HL-60/S4 (cell line): ENCODE data around the gene KRT25.
"Not testable (repeated sequence)": the region's sequence is repeated elsewhere in the genome, so short reads cannot be mapped to it uniquely, and the experiment has no call there.

ENCODE experiments used
- in situ Hi-C: fragments of 300-500 bp; cut with MboI; formaldehyde crosslinking; loops from 2 replicates; pipeline ENCODE4 v1.14.3; 2022; ENCODE audit warnings: low sequenced_read_pairs

KRT25 gene

DNA sequence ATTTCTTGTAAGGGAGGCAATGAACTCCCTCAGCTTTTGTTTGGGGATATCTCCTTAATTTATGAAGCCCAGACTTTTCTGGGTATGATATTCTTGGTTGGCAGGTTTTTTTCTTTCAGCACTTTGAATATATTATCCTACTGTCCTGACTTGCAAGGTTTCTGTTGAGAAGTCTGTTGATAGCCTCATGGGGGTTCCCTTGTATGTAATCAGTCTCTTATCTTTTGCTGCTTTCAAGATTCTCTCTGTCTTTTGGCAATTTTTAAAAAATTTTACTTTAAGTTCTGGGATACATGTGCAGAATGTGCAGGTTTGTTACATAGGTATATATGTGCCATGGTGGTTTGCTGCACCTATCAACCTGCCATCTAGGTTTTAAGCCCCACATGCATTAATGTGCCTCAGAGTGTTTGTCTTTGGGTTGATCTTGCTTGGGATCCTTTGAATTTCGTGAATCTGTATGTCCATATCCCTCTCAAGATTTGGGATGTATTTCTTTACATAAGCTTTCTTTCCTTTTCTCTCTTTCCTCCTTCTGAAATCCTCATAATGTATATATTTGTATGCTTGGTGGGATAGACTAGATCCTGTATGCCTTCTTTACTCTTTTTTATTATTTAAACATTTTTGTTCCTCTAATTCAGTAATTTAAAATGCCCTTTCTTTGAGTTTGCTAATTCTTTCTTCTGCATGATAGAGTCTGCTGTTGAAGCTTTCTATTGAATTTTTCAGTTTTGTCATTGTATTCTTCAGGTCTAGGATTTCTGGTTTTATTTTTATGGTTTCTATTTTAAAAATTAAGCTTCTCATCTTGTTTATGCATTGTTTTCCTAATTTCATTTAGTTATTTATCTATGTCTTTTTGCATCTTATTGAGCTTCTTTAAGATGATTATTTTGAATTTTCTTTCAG is 5.2 kb upstream of the KRT25 start:
- in situ Hi-C loops: no loop called here

DNA sequence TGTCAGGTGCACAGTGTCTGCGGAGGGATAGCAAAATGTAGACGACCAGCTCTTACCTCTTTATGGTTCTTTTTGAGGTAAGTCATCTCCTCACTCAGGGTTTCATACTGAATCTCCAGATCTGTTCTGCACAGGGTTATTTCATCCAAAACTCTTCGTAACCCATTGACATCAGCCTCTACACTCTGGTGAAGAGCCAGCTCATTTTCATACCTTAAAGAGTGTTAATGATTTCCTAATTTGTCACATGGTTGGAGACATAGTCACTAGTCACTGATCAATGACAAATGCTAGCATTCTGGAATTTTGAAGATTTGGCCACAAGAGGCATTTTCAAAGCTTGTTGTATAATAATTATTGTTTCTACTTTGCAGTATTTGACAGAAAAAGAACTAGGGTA is 1.3 kb downstream of the KRT25 start:
- in situ Hi-C loops: no loop called here

DNA sequence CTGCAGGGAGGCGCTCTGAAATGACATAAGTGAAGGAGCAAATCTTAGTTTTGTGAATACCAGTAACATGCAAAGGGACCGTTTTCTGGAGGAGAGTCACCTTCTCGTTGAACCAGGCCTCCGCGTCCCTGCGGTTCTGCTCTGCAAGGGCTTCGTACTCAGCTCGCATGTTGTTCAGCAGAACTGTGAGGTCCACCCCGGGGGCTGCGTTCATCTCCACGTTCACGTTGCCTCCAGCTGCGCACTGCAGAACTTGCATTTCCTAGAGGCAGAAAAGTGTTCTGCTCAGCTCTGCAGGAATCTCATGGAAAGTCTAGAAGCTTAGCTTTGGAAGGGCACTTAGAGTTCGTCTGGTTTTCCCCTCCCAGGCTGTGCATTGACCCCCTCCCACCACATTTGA is 4.1 kb downstream of the KRT25 start:
- in situ Hi-C loops: no loop called here

DNA sequence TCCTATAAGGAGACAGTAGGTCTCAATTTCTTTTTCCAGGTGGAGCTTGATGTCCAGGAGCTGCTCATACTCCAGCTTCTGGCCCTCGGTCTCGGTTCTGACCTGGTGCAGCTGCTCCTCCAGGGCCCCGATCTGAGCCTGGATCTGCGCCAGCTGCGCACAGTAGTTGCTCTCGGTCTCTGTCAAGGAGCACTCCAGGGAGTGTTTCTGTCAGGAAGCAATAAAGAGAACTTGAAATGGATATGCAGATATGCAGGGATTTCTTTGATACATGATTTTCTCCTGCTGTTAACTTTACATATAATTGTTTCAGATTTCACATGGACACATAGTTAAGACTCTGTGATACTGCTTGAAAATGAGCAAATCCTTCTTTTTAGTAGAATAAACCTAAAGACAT is 4.7 kb downstream of the KRT25 start:
- in situ Hi-C loops: no loop called here

DNA sequence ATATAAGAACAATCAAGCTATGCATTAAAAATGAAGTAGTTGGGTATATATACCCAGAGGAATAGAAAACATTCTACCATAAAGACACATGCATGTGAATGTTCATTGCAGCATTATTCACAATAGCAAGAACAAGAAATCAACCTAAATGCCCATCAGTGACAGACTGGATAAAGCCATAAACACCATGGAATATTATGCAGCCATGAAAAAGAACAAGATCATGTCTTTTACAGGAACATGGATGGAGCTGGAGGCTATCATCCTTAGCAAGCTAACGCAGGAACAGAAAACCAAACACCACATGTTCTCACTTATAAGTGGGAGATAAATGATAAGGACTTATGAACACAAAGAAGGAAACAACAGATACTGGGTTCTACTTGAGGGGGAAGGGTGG is 6.5 kb downstream of the KRT25 start:
- in situ Hi-C loops: not testable (repeated sequence)

DNA sequence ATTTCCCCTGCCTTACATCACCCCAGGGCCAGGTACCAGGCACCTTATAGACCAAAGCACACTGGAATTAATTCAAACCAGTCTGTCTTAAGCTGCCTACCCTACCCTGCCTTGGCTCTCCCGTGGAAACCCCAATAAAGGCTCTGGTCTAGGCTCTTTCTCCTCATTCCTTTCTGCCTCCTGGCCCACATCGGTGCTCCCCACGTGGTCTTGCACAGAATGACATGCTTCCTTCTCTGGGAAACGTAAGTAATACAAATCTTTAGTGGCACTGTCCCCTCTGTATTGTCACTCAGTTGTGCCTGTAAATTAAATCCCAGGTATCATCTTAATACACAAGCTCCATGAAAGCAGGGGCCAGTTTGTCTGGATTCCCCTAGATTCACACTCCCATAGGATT is 16.6 kb downstream of the KRT25 start:
- in situ Hi-C loops: no loop called here

DNA sequence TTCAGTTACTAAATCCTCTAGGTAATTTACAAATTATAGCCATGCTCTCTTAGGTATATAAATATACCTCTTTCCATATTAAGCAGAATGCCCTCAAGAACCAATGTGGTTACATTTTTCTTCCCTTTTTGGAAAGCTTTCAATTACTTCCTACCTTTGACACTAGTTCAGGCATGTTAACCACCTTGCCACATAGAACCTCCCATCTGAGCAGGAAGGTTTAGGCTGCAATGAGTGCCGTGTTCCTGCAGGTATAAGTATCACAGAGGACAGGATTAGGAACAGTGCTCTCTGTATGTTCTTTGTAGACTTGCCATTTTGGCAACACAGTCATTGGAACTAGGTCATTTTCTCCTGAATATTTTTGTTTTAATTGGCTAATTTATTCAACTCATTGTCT is 20.1 kb downstream of the KRT25 start:
- in situ Hi-C loops: no loop called here

DNA sequence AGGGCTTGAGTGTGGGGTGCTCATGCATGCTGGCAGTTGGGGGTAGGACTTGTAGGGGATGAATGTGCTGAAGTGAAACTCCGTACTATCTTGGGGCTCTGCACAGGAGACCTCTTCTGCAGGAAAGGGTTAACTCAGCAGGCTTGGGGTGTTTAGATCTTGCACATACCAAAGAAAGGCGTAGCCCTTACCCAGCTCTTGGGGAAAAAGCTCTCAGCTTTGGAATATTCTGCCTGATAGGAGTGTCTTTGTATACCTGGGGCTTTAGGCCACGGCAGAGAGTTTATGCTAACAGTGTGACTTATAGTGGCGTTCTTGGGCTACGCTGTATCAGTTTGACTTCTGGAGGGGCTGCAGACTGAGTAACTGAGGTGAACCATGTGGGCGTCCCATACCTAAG is 21.1 kb downstream of the KRT25 start:
- in situ Hi-C loops: no loop called here

DNA sequence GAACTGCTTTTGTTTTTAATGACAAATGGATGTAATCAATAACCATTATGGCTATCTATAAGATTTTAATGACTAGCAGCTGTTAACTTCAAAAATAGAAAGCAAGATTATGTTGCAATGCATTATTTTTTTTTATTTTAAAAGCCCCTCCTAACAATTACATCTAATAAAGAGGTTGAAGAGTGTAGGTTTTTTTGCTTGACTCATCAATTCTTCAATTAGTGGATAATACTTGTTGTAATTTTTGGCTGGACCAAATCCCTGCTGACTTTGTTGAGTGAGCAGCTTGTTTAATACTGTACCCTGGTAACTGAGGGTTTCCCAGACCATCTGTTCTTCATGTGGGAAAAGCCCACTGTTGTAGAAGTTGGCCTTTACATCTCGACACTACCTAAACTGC is 24.2 kb downstream of the KRT25 start:
- in situ Hi-C loops: no loop called here

DNA sequence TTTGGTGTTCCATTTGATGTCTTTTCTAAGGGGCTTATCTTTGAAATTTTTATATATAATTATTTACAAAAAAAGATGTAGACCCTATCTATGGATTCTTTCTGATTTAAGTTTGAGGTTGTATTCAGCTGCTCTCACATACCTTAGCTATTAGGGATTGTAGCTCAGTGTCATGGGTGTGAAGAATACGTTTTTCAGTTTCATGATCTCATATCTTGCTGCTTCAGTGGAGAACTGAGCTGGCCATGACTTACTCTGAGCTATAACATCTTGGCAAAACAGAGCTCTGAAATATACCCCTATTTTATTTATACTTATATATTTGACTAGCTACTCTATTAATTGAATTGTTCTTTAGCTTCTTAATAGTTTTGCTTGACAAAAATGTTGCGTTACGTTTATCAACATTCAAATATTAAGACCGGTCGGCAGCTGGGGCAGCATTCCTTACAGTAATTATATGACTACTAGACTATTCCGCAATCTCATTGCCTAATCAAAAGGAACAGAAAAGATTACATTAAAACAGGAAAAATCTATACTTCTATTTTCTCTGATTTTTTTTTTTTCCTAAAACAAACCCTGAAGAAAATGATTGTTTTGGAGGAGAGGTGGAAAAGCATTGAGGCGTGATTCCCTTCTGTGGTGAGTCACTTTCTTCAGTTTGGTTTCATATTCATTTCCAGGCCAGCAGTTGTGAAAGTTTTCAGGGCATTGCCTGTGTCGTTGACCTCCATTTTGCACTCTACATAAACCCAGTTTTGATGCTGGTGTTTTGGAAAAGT is 27.5 kb downstream of the KRT25 start:
- in situ Hi-C loops: no loop called here

DNA sequence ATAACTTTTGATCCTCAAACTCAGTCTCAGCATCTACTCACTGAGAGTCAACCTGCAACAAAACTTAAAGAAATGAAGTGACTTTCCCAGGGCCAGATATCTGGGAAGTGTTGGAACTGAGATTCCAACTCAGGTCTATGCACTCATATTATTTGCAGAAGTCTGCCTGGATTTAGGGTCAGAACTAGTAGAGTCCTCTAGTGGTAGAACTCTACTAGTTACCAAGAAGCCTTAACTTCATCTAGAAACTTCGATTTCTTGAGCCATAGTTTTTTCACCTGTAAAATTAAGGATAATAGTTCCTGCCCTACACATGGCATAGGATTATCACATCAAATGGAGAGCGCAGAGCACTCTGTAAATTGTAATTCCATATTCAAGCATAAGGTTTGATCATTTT is 28.2 kb downstream of the KRT25 start:
- in situ Hi-C loops: no loop called here

DNA sequence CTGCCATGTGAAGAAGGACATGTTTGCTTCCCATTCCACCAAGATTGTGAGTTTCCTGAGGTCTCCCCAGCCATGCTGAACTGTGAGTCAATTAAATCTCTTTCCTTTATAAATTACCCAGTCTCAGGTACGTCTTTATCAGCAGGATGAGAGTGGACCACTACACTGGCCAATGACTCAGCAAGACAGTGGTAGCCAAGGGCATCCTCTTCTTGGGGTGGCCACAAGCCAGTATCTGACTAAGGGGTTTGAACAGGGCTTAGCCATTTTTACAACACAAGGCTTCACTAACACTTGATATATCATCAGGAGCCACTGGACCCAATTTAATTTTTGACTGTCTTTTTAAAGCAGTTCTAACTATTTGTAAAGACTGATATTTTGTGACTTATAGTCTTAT is 30.5 kb downstream of the KRT25 start:
- in situ Hi-C loops: no loop called here

DNA sequence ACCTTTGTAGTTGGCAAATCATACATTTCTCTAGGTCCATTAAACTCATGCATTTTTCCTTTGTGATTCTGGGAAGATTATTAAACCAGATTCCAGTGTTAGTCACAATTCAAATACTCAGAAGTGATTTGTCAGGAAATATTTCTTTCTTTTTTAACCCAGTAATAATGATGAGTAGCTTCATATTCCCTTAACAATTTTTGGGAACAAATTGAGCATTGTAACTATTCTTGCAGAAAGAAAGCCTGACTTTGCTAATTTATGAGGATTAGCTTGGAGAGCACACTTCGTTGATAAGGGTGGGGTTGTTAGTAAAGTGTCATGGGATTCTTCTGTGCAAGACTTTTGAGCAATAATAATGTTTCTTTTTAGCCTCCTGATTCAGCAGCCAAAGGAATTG is 32.9 kb downstream of the KRT25 start:
- in situ Hi-C loops: no loop called here

DNA sequence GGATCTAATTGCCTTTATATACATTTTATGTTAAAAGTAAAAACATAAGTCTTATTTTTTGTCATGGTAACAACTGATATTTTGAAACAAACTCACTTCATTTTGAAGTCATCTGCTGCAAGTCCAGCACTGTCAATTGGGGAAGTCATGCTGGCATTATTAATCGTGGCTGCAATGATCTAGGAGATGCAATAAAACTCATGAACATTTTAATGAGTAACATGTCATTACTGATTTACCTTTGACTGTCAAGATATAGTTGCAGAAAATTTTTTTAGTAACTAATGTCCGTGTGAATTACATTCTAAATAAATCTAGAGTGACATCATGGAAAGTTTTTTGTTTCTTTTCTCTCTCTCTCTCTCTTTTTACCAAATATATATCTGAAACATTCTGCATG is 34.2 kb downstream of the KRT25 start:
- in situ Hi-C loops: no loop called here

DNA sequence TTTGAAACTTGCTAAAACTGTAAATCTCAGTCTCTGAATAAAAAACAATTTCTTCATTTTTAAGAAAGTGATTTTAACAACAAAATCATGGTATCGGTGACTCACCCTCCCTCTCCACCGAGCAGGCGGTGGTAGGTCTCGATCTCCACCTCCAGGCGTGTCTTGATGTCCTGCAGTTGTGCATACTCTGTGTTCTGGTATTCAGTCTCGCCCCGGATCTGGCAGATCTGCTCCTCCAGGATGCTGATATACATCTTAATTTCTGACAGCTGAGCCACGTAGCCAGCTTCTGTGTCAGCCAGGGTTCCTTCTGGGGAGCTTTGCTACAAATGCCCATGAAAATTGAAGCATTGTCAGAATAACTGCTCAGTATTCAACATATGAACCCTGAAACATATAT is 36.2 kb downstream of the KRT25 start:
- in situ Hi-C loops: no loop called here

DNA sequence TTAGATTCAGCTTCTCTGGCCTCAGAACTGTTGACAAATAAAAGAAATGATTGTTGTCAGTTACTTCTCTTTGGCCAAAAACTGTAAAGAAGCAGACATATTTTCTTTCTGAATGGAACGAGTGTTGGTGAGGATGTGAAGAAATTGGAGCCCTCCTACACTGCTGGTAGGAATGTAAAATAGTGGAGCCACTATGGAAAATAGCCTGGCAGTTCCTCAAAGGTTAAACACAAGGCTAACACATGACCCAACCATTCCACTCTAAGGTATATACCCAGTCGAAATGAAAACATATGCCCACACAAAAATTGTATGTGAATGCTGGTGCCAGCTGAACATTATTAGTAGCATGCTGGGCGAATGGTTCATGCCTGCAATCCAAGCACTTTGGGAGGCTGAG is 37.4 kb downstream of the KRT25 start:
- in situ Hi-C loops: no loop called here

DNA sequence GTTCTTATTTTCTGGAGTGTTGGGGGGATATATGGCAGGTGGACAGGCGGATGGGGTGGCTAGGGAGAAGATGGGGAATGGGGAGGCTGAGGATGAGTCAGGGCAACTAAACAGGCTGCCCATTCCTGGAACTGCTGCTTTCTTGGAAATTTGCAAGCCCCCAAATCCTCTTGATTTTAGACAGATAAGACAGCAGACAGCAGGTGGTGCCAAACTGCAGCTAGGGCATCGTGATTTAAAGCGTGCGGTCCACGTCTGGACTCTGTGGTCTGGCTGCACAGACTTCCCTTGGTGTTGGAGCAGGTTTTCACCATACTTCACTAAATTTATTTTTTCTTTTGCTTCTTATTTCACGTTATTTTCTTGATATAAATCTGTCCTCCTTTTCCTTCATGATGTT is 40.7 kb downstream of the KRT25 start:
- in situ Hi-C loops: no loop called here

DNA sequence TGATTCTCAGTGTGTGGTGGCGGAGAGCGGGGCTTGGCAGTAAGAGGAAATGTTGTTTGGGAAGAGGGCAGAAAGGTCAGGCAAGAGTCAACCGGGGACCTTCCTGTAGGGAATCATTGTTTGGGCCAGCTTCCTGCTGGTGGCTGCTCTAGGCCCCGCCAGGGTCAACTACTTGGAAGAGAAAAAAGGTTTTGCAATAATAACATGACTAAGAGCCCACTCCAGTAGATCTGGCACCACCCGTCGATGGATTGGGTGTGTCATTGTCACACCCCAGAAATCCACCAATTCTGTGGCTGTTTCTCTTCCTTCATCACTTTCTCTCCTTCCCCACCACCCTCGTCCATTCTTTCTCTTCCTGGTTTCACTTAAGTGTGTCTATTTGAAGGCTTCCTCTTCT is 47.4 kb downstream of the KRT25 start:
- in situ Hi-C loops: no loop called here

DNA sequence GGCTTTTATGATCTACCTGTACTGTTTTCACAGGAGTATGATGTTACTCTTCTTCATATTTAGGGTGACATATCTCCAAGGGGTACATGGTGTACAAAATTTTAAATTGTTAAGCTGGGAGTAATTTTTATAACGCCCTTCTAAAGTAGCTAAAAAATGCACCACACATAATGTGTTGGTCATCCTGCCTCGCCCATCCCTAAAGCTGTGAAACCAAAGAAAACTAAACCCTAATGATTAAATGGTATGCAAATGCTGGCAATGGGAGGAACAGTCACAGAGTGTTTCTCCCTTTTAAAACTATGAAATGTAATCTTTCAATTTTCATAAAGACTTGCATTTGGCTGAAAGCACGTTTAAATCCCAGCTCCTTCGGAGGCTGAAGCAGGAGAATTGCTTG is 49.5 kb downstream of the KRT25 start:
- in situ Hi-C loops: no loop called here

DNA sequence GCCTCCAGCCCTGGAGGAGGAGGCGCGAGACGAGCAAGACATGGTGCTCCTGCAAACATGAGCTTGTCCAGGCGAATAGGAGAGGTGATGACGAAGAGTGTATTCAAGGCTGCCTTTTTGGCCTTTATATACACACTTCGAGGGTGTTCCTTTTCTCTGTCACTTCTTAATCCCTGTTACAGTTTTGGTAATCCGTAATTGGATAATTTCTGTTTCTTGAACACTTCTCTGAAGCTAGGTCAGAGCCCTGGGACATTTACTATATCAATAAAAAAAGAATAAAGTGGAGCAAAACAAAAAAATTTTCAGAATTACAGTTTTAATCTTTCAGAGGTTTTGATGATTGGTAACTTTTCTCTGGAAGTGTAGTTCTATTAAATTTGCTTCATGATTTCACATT is 51.5 kb downstream of the KRT25 start, which contains the start of gene KRT24:
KRT24 (minus strand) TSS at position 101 of the 400 bp plus-strand sequence; CDS start at position 42, 59 bp downstream.
- in situ Hi-C loops: no loop called here

DNA sequence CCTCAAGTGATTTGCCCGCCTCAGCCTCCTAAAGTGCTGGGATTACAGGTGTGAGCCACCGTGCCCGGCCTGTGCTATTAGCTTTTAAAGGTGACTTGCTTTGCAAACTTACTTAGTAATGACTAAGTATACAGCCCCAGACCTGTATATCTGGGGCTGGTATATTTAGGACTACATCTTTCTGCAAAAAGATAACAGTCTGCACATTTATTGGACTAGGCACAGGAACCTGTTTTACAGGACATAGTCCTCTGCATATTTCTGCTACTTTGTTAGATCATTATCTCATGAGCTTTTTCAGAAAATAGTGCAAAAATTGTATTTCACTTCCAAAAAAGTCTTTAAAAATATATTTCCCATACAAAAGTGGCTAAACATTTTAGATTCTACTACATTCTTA is 52.9 kb downstream of the KRT25 start:
- in situ Hi-C loops: no loop called here

DNA sequence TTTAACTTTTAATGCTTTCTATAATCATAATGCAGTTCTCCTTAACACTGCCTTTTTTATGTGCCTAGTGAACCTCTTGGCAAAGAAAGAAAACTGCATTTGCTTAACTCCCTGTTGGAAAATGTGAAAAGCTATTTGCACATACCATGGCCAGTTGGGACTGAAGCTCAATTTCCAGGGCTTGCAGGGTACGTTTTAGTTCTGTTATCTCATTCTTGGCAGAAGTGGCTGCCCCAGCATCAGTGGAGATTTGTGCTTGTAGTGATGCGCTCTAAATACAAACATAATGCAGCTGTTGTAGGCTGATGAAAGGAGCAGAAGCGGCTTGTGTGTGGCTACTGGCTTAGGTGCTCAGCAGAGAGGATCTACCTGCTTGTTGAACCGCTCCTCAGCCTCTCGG is 55.3 kb downstream of the KRT25 start:
- in situ Hi-C loops: no loop called here
